ENCODE data around the gene TATDN3. TPM values are rescaled to one million over a fixed set of nuclear protein-coding genes. Genes with fewer than 3 reads are reported as not detected.

Gene TATDN3
- total and polyA plus RNA-seq, 3 donors from 2014 or later, result 9.5 to 19.7 (median 17.9) TPM

- Histone ChIP-seq H3K4me3 (no peak overlapping the region), H3K27ac (no peak overlapping the region), H3K27me3 (no peaks in the 10 kb centered on the region), H3K9me3 (no peaks in the 10 kb centered on the region), H3K36me3 (ENCODE audit: low read depth, missing control alignments) (no peaks in the 10 kb centered on the region), H3K4me1 (no peaks in the 10 kb centered on the region)
- 92% methylated on average over 5 of the region's 5 CpGs for WGBS, 2 donors
- DNase-seq, result no peak
- TF ChIP-seq, protein P1, sequence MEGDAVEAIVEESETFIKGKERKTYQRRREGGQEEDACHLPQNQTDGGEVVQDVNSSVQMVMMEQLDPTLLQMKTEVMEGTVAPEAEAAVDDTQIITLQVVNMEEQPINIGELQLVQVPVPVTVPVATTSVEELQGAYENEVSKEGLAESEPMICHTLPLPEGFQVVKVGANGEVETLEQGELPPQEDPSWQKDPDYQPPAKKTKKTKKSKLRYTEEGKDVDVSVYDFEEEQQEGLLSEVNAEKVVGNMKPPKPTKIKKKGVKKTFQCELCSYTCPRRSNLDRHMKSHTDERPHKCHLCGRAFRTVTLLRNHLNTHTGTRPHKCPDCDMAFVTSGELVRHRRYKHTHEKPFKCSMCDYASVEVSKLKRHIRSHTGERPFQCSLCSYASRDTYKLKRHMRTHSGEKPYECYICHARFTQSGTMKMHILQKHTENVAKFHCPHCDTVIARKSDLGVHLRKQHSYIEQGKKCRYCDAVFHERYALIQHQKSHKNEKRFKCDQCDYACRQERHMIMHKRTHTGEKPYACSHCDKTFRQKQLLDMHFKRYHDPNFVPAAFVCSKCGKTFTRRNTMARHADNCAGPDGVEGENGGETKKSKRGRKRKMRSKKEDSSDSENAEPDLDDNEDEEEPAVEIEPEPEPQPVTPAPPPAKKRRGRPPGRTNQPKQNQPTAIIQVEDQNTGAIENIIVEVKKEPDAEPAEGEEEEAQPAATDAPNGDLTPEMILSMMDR (IDR thresholded peaks at IDR 0.05), result no peak
- no peak for TF ChIP-seq POLR2A (IDR thresholded peaks at IDR 0.05)
- intact Hi-C loops (cut with DNase I; ENCODE audit: low total_unique reads), result no loop called here
Measured at GRCh38 chr1:212852105-212852688, 60.5 kb downstream of the TATDN3 start.

DNA sequence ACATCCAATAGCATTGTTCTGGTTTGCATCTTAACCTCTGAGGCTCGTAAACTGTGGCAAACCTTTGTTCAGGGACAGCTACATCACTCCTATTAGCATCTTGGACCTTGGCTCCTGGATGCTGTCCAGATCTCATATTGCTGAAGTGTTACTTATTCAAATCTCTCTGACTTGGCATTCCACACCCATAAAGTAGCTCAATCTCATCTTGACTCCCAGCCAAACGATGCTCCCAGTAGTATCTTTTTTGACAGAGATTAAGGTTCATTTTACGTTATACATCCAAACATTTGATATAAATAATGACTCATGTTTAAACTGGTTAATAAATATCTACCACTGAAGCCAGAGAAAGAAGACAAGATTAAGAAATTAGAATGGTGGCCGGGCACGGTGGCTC lies 62.0 kb downstream of the TATDN3 start:
- DNase-seq, result peak; percentile 23
- 69 to 81% methylated on average over 5 of the region's 5 CpGs for WGBS, 2 donors
- TF ChIP-seq, protein P1 (IDR thresholded peaks at IDR 0.05), result no peak
- no peak for TF ChIP-seq POLR2A (IDR thresholded peaks at IDR 0.05)
- Histone ChIP-seq H3K4me1 (no peaks in the 10 kb centered on the region), H3K9me3 (no peaks in the 10 kb centered on the region), H3K27ac (no peak overlapping the region), H3K27me3 (no peaks in the 10 kb centered on the region), H3K4me3 (no peak overlapping the region), H3K36me3 (ENCODE audit: low read depth, missing control alignments) (no peaks in the 10 kb centered on the region)
- intact Hi-C loops (cut with DNase I; ENCODE audit: low total_unique reads), result no loop called here

DNA sequence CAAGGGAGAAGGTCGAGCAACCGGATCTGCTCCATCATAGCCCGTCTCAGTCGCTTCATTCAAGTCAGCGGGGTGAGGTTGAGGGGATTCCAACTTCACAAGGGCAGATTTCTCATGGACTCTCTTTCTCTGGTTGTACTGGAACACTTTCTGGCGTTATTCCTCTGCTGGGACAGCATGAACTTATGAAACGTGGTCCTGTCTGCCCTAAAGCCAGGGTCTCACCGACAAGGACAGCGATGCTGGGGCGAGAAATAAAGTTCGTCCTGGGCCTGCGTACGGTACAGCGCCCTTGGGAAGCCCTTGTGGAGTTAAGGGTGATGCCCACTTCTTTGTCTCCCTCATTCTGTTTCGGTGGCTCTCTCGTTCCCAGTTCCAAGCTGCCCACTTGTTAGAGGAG lies 65.1 kb downstream of the TATDN3 start:
- H3K9me3 ChIP-seq, result no peaks in the 10 kb centered on the region
- H3K4me1 ChIP-seq, result no peaks in the 10 kb centered on the region
- no peak for DNase-seq
- H3K27me3 ChIP-seq, result no peaks in the 10 kb centered on the region
- TF ChIP-seq, protein P1 (IDR thresholded peaks at IDR 0.05), result no peak
- TF ChIP-seq POLR2A (IDR thresholded peaks at IDR 0.05), result no peak
- peak overlapping the region; percentile 88 to 97 for H3K4me3 ChIP-seq
- intact Hi-C loops (cut with DNase I; ENCODE audit: low total_unique reads), result no loop called here
- 62 to 64% methylated on average over 14 to 16 of the region's 16 CpGs for WGBS, 2 donors
- H3K36me3 ChIP-seq (ENCODE audit: low read depth, missing control alignments), result no peaks in the 10 kb centered on the region
- H3K27ac ChIP-seq, result peak overlapping the region in 1 of 2 donors; percentile 92

GRCh38 chr1:212857992-212858460 lies 66.3 kb downstream of the TATDN3 start, which contains the start of gene FLVCR1:
FLVCR1 (plus strand) TSS chr1:212858275; CDS start chr1:212858453, 178 bp downstream.
- H3K4me1 ChIP-seq, result no peaks in the 10 kb centered on the region
- no peaks in the 10 kb centered on the region for H3K27me3 ChIP-seq
- DNase-seq, result peak; percentile 99
- WGBS, 2 donors, result 0 to 2% methylated on average over 30 to 52 of the region's 54 CpGs
- H3K36me3 ChIP-seq (ENCODE audit: low read depth, missing control alignments), result no peaks in the 10 kb centered on the region
- intact Hi-C loops (cut with DNase I; ENCODE audit: low total_unique reads), result no loop called here
- no peaks in the 10 kb centered on the region for H3K9me3 ChIP-seq
- TF ChIP-seq, protein P1 (IDR thresholded peaks at IDR 0.05), result peak in 1 of 3 experiments; percentile 13
- TF ChIP-seq POLR2A (IDR thresholded peaks at IDR 0.05), result no peak
- H3K4me3 ChIP-seq, result peak within 1 kb of the TSS; percentile 88 to 97
- H3K27ac ChIP-seq, result peak within 1 kb of the TSS; percentile 90 to 92
